ENCODE results near the gene RAB6B. TPM values are rescaled to one million over a fixed set of nuclear protein-coding genes. Genes with fewer than 3 reads are reported as not detected.

The RAB6B gene
- total and polyA plus RNA-seq, 7 donors: 0.93 to 3.8 (median 2.0) TPM

DNA sequence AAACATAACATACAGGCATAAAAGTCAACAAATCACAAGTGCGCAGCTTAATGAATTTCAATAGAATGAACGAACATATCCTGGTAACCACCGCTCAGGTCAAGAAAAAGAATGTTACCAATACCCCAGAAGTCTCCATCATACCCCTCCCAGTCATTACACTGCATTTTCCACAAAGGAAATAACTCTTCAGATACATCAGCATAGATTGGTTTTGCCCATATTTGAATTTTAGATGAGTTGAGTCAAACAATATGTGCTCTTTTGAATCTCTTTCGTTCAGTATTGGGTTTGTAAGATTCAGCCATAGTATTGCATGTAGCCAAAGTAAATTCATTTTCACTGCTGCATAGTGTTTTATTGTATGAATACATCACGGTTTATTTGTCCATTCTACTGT is 6.2 kb upstream of the RAB6B start:
- H3K4me3 ChIP-seq: no peak overlapping the region
- H3K27ac ChIP-seq: no peak overlapping the region
- no peak for TF ChIP-seq CTCF (IDR thresholded peaks at IDR 0.05)
- intact Hi-C loops (cut with DNase I): no loop called here
- ATAC-seq: no peak
- no peaks in the 10 kb centered on the region for H3K9me3 ChIP-seq
- no peaks in the 10 kb centered on the region for H3K36me3 ChIP-seq (ENCODE audit: insufficient read depth in 1 of 2, low read depth in 1 of 2)
- WGBS, 3 donors: 84 to 86% (median 85%) methylated on average over 5 of the region's 5 CpGs
- H3K4me1 ChIP-seq: no peaks in the 10 kb centered on the region
- peaks cover 0 to 4% (median 4%) of the 10 kb centered on the region in 3 donors for H3K27me3 ChIP-seq (ENCODE audit: insufficient read depth in 3 of 3, low read length in 2 of 3)
- no peak for DNase-seq

DNA sequence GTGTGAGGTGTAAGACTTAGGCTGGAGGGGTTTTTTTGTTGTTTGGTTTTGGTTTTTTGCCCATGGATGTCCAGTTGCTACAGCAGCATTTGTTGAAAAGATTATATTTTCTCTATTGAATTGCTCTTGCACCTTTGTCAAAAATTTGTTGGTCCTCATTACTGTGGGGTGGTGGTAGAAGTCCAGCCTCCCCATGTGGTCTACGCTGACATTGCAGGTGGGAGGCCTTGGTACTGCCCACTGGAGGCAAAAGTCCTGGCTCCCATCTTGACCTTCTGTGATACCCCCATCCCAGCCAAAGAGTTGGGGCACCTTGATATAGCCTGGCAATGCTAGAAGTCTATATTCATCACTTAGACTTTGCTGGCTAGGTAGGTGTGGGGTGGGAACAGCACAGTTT is 5.4 kb upstream of the RAB6B start:
- Histone ChIP-seq H3K9me3 (no peaks in the 10 kb centered on the region), H3K27ac (no peak overlapping the region), H3K27me3 (ENCODE audit: insufficient read depth in 3 of 3, low read length in 2 of 3) (peaks cover 0 to 11% (median 4%) of the 10 kb centered on the region in 3 donors), H3K4me3 (no peak overlapping the region), H3K4me1 (no peaks in the 10 kb centered on the region), H3K36me3 (ENCODE audit: insufficient read depth in 1 of 2, low read depth in 1 of 2) (no peaks in the 10 kb centered on the region)
- DNase-seq (no peak), ATAC-seq (no peak)
- intact Hi-C loops (cut with DNase I): no loop called here
- WGBS, 3 donors: 84 to 93% (median 87%) methylated on average over 1 of the region's 1 CpG
- peak; percentile 21 for TF ChIP-seq CTCF (IDR thresholded peaks at IDR 0.05)

DNA sequence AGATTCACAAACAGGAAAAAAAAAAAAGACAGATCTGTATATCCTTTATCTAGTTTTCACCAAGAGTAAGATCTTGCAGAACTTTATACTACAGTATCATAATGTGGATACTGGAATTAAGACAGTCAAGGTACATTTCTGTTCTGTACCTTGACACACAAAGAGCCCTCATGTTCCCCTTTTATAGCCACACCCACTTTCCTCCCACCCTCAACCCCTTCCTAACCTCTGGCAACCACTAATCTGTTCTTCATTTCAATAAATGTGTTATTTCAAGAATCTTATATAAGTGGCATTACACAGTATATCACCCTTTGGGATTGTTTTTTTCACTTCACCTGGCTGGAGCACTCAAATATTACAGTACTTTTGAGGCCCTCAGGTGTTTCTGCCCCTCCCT is 3.6 kb upstream of the RAB6B start:
- Histone ChIP-seq H3K27ac (no peak overlapping the region), H3K27me3 (ENCODE audit: insufficient read depth in 3 of 3, low read length in 2 of 3) (peaks cover 0 to 28% (median 0%) of the 10 kb centered on the region in 3 donors), H3K36me3 (ENCODE audit: insufficient read depth in 1 of 2, low read depth in 1 of 2) (no peaks in the 10 kb centered on the region), H3K9me3 (no peaks in the 10 kb centered on the region), H3K4me1 (no peaks in the 10 kb centered on the region), H3K4me3 (no peak overlapping the region)
- intact Hi-C loops (cut with DNase I): no loop called here
- TF ChIP-seq CTCF (IDR thresholded peaks at IDR 0.05): no peak
- DNase-seq (no peak), ATAC-seq (no peak)

DNA sequence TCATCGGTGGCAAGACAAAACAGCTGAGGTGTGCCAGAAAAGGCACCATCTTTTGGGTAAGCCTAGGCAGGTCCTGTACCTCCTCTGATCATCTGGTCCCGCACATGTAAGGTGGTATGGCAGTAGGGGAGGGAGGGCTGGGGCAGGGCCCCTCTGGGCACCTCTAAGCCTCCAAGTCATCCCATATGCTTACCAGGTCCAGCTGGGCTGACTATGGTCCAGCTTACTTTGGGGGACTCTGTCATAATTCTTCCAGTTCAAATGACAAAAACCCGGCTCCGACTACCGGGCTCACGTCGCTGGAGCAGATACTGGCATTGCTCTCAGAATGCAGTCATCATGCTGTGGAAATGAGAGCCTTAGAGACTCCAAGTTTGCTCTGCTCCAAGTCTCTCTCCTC is 1.9 kb upstream of the RAB6B start:
- TF ChIP-seq CTCF (IDR thresholded peaks at IDR 0.05): no peak
- H3K36me3 ChIP-seq (ENCODE audit: insufficient read depth in 1 of 2, low read depth in 1 of 2): no peaks in the 10 kb centered on the region
- no peak overlapping the region for H3K4me3 ChIP-seq
- H3K27me3 ChIP-seq (ENCODE audit: insufficient read depth in 3 of 3, low read length in 2 of 3): peaks cover 0 to 37% (median 0%) of the 10 kb centered on the region in 3 donors
- H3K9me3 ChIP-seq: no peaks in the 10 kb centered on the region
- intact Hi-C loops (cut with DNase I): no loop called here
- H3K27ac ChIP-seq: no peak overlapping the region
- WGBS, 3 donors: 40 to 62% (median 52%) methylated on average over 7 of the region's 7 CpGs
- ATAC-seq (no peak), DNase-seq (no peak)
- no peaks in the 10 kb centered on the region for H3K4me1 ChIP-seq

- WGBS, 3 donors: 11 to 12% (median 12%) methylated on average over 37 of the region's 37 CpGs
- ATAC-seq: peak in 1 of 4 donors; percentile 45
- peak overlapping the region; percentile 77 for H3K4me3 ChIP-seq
- H3K4me1 ChIP-seq: no peaks in the 10 kb centered on the region
- no peak for TF ChIP-seq CTCF (IDR thresholded peaks at IDR 0.05)
- no peaks in the 10 kb centered on the region for H3K36me3 ChIP-seq (ENCODE audit: insufficient read depth in 1 of 2, low read depth in 1 of 2)
- DNase-seq: no peak
- intact Hi-C loops (cut with DNase I): no loop called here
- peaks cover 0 to 38% (median 0%) of the 10 kb centered on the region in 3 donors for H3K27me3 ChIP-seq (ENCODE audit: insufficient read depth in 3 of 3, low read length in 2 of 3)
- no peak overlapping the region for H3K27ac ChIP-seq
- H3K9me3 ChIP-seq: no peaks in the 10 kb centered on the region
Measured at GRCh38 chr3:133896002-133896761, 500 bp upstream of the RAB6B start.
